Epithelial cell of esophagus (primary cell): ENCODE data around the gene RAI1.
A peak's percentile ranks its signal among the peaks of the same experiment; 100 is the strongest.

Experiments
- DNase-seq: peaks from one replicate; pipeline ENCODE4 v3.0.0; 2010; ENCODE audit warnings: low read depth
- H3K4me3 ChIP-seq: 2 replicates; pipeline ENCODE4 v1.5.1; 2011; ENCODE audit warnings: mild to moderate bottlenecking, low read length, control low read depth
- CTCF ChIP-seq: IDR thresholded peaks from 2 replicates; pipeline ENCODE4 v1.5.1; 2011; ENCODE audit warnings: low read depth, mild to moderate bottlenecking, low read length, control low read depth, inconsistent platforms; ENCODE audit not compliant: insufficient read depth; ENCODE audit errors: missing control alignments

RAI1 gene

DNA sequence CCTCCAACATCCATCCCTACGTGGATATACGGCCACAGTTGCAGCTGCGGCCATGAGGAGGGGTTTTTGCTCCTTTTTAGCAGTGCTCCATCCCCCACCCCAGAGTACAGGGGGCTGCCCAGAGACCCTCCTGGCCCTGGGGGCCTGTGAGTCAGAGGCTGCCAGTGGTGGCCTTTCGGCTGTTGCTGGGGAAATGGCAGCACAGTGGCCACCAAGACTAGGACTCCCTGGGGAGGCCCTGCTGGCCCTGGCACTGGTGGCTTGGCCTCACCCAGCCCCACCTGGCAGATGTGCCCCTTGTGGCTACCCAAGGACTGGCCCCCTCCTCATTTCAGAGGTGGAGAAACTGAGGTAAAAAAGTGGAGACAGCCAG is 29.1 kb downstream of the RAI1 start:
- no peak for DNase-seq
- H3K4me3 ChIP-seq, result no peak overlapping the region
- TF ChIP-seq CTCF, result no peak

DNA sequence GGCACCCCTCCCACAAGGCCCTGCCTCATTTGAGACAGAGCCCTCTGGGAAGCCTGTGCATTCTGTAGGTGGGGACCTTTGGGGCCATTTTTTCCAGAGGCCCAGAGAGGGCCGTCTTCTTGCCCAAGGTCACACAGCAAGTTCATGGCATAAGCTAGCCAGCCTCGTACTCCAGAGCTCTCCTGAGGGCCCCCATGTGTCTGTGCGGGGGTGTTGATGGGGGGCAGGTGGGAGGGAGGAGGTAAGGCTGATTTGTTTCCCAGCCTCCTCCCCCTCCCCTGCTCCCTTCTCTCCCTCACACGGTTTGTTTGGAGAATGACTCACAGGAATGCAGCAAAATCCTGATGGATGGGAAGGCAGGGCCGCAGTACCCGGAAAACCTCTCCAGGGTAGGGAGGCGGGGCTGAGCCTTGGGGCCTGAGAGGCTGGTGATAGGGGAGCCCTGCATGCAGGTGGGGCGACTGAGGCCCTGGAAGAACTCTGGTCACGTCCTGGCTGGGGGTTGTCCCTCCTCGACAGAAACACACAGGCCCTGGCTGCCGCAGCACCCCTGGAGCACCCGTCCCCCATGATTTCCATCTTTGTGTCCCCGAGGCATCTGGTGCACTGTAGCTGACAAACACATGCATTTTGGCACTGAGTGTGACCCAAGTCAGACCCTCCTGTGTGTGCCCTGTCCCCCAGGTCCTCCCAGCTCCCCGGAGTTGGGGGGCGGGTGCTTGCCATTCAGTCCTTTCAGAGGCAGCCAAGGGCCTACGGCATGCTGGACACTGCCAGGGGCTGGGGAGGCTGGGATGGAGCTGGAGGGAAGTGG is 29.7 kb downstream of the RAI1 start:
- DNase-seq, result peak; percentile 93
- TF ChIP-seq CTCF, result no peak
- H3K4me3 ChIP-seq, result no peak overlapping the region

GRCh38 chr17:17711641-17712162 is 30.4 kb downstream of the RAI1 start:
- no peak for DNase-seq
- TF ChIP-seq CTCF, result no peak
- no peak overlapping the region for H3K4me3 ChIP-seq

GRCh38 chr17:17712268-17712924 is 31.1 kb downstream of the RAI1 start:
- no peak for TF ChIP-seq CTCF
- DNase-seq, result peak; percentile 68
- no peak overlapping the region for H3K4me3 ChIP-seq

GRCh38 chr17:17713839-17714238 is 32.6 kb downstream of the RAI1 start:
- no peak for TF ChIP-seq CTCF
- DNase-seq, result no peak
- no peak overlapping the region for H3K4me3 ChIP-seq

DNA sequence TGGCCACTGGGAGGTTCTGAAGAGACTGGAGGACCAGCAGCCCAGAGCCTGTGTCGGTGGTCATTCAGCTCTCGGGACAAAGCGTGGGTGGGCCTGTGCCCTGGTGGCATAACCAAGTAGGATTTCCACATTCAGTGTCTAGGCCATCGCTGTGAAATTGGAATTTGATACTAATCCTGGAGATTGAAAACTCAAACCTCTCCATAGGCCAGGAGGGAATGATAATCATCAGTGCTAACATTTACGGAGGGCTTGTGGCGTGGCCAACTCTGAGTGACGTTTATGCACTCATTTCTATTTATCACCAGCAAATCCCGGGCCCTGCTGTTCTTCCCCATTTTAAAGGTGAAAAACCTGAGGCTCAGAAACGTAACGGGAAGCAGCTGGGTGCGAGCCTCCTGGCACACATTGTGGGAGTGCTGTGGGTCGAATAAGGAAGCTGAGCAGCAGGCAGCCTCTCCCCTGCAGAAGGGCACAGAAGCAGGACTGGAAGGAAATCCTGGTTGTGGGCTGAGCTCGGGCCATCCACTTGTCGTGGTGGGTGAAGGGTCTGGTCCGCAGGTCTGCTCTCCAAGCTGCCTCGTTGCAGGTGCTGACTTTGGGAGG is 33.1 kb downstream of the RAI1 start:
- no peak overlapping the region for H3K4me3 ChIP-seq

More for the DNA sequence above, 33.1 kb downstream of the RAI1 start:
- no peak for DNase-seq
- TF ChIP-seq CTCF, result no peak
